Activated T-cell treated with anti-CD3 and anti-CD28 coated beads, Interleukin-2, amount 50 U/mL, for 4 hours (primary cell): ENCODE results near the gene UGT1A6. TPM values are rescaled to one million over a fixed set of nuclear protein-coding genes. Genes with fewer than 3 reads are reported as not detected.

Experiments
- ATAC-seq, 2 donors: fragments of 200-7000 bp; cut with Tn5 transposase; one replicate each; pipeline ENCODE4 v1.10.0; 2021
- DNase-seq: peaks from one replicate; pipeline ENCODE4 v3.0.0-alpha.2; 2020
- H3K27me3 Mint-ChIP-seq: one replicate; pipeline ENCODE4 v1.8.0; 2021; ENCODE audit warnings: low read depth, mixed read lengths
- H3K36me3 Mint-ChIP-seq: one replicate; pipeline ENCODE4 v1.8.0; 2022; ENCODE audit warnings: mixed read lengths; ENCODE audit not compliant: insufficient read depth
- H3K4me1 Mint-ChIP-seq: one replicate; pipeline ENCODE4 v1.8.0; 2021; ENCODE audit warnings: low read depth, mixed read lengths
- H3K4me3 Mint-ChIP-seq: one replicate; pipeline ENCODE4 v1.8.0; 2021; ENCODE audit warnings: mild to moderate bottlenecking, moderate library complexity, mixed read lengths
- H3K9me3 Mint-ChIP-seq: one replicate; pipeline ENCODE4 v1.8.0; 2021; ENCODE audit warnings: mixed read lengths
- total RNA-seq, 3 donors: library from RNA; stranded (reverse); gene quantifications; one replicate each; pipeline ENCODE4 v1.2.1, GENCODE V29; 2021

Gene UGT1A6
- total RNA-seq, 3 donors from 2014 or later, result 0.24 TPM; not detected in 2

DNA sequence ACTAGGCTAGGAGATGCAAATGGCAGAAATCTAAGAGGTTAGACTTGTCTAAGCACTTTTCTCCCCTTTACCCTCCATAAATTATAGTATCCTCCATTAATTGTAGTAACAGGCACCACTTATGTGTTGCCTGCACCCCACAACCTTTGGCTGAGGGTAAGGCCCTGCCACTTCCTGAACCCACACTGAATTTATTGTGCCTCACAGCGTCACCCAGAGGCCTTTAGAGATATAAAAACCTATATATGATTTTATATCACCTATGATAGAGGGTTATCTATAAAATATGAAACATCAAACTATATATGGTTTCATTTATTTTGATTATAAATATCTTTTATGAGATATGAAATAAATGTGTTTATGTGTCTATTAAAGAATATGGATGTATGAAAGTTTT is 18.4 kb upstream of the UGT1A6 start:
- H3K9me3 Mint-ChIP-seq, result no peaks in the 10 kb centered on the region
- no peak for ATAC-seq
- peaks cover 34% of the 10 kb centered on the region for H3K27me3 Mint-ChIP-seq
- no peaks in the 10 kb centered on the region for H3K36me3 Mint-ChIP-seq
- no peak for DNase-seq
- no peak overlapping the region for H3K4me3 Mint-ChIP-seq
- no peaks in the 10 kb centered on the region for H3K4me1 Mint-ChIP-seq

DNA sequence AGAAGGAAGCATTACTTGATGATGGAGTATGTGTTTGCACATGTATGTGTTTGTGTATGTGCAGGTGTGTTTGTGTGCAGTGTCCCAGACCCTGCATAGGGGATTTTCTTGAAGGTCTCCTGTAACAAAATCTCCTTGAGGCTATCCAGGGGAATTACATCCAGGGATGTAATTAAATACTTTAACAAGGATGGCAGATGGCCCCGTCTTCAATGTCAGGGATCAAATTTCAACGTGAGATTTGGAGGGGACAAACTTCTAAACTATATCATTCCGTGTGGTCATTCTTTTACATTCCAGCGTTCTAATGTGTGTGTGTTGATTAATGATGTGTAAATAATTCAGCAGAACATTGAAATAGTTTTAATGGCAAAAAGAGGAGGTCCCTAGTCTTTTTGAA is 17.7 kb upstream of the UGT1A6 start:
- ATAC-seq, result no peak
- no peak overlapping the region for H3K4me3 Mint-ChIP-seq

DNA sequence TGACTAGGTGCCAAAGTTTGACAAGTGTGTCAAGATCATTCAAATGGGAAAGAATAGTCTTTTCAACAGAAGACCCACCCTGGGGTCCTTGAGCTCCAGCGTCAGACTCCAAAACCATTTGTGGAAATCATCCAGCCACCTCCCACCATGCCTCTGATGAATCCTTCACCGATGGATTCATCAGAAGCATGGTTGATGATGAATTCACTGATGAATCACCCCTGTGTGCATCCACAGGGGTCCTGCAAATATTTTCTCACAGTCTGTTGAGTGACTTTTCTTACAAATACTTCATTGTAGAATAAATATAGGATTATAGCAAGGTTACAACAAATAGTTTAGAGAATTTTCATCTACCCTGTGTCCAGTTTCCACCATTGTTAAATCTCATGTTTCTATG is 16.6 kb upstream of the UGT1A6 start:
- Mint-ChIP-seq H3K4me1 (no peaks in the 10 kb centered on the region), H3K4me3 (no peak overlapping the region), H3K36me3 (no peaks in the 10 kb centered on the region), H3K9me3 (no peaks in the 10 kb centered on the region), H3K27me3 (peaks cover 27% of the 10 kb centered on the region)
- no peak for ATAC-seq
- DNase-seq, result no peak

More for the DNA sequence above, 17.7 kb upstream of the UGT1A6 start:
- H3K4me1 Mint-ChIP-seq, result no peaks in the 10 kb centered on the region
- H3K36me3 Mint-ChIP-seq, result no peaks in the 10 kb centered on the region
- DNase-seq, result no peak
- no peaks in the 10 kb centered on the region for H3K9me3 Mint-ChIP-seq
- peaks cover 37% of the 10 kb centered on the region for H3K27me3 Mint-ChIP-seq

DNA sequence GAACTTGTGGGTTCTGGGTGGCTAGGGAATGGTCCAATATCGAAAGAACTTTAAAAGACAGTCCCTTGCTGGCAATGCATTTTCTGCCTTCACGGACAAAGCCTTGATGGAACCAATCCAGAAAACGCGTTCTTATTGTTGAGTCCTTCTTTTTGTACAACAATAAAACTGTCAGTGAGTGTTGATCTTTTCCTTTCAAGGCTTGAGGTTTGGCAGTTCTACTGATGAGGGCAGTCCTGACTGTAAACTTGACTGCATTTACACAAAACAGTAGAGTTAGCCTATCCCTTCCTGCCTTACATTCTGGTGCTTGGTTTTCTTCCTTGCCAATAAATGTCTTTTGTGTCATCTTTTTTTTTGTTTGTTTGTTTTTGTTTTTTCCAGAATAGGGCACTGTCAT is 13.5 kb upstream of the UGT1A6 start:
- Mint-ChIP-seq H3K36me3 (no peaks in the 10 kb centered on the region), H3K9me3 (no peaks in the 10 kb centered on the region), H3K4me1 (no peaks in the 10 kb centered on the region), H3K27me3 (peaks cover 17% of the 10 kb centered on the region), H3K4me3 (no peak overlapping the region)
- DNase-seq, result no peak
- no peak for ATAC-seq

DNA sequence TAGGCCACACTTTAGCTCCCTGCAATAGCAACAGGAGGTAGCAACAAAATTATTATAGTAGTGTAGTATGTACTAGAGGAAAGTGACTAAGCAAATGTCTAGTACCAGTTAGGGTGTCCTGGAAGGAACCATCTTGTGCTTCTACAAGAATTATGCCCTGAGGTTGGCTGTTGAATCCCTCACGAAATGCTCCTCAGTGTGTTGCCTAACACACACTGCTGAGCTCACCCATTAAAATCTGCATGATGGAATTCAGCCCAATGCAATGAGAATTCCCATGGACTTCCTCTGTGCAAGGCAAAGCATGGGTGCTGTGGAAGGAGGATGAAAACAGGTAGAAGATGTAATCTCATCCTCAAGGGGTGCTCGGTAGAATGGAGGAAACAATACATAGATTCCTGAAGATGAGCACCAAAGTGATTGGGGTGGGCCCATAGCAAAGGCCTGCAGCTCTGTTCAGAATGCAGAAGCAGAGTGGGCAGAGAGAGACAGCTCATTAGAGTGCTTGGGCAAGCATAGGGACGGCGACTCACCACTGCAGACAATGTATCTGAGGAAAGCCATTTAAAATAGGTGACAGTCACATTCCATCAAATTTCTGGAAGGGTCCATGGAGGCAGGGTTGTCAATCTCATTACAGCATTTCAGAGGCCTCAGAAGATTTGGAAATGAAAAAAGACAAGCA is 12.2 kb upstream of the UGT1A6 start:
- Mint-ChIP-seq H3K36me3 (no peaks in the 10 kb centered on the region), H3K4me3 (no peak overlapping the region), H3K27me3 (peaks cover 11% of the 10 kb centered on the region), H3K4me1 (no peaks in the 10 kb centered on the region), H3K9me3 (no peaks in the 10 kb centered on the region)
- DNase-seq, result no peak
- no peak for ATAC-seq

DNA sequence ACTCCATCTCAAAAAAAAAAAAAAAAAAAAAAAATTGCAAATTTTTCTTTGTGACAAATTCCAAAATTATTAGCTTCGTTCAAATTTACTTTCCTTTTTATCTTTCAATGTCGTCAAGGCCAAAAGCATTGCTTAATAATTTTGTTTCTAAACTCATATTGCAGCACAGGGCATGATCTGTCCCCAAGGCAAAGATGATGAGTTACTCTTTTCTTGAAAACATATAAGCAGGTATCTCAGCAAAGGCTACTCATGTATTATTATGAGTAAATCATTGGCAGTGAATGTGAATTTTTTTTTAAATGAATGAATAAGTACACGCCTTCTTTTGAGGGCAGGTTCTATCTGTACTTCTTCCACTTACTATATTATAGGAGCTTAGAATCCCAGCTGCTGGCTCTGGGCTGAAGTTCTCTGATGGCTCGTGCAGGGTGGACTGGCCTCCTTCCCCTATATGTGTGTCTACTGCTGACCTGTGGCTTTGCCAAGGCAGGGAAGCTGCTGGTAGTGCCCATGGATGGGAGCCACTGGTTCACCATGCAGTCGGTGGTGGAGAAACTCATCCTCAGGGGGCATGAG is 11.1 kb upstream of the UGT1A6 start, which contains the start of gene UGT1A7:
TSS of gene UGT1A7 (plus strand) at position 381 of the 579 bp plus-strand sequence. CDS start at position 418, 37 bp downstream.
- no peaks in the 10 kb centered on the region for H3K9me3 Mint-ChIP-seq
- peaks cover 10% of the 10 kb centered on the region for H3K27me3 Mint-ChIP-seq
- no peaks in the 10 kb centered on the region for H3K36me3 Mint-ChIP-seq
- H3K4me1 Mint-ChIP-seq, result no peaks in the 10 kb centered on the region
- DNase-seq (no peak), ATAC-seq (no peak)
- H3K4me3 Mint-ChIP-seq, result no peak within 1 kb of the TSS

DNA sequence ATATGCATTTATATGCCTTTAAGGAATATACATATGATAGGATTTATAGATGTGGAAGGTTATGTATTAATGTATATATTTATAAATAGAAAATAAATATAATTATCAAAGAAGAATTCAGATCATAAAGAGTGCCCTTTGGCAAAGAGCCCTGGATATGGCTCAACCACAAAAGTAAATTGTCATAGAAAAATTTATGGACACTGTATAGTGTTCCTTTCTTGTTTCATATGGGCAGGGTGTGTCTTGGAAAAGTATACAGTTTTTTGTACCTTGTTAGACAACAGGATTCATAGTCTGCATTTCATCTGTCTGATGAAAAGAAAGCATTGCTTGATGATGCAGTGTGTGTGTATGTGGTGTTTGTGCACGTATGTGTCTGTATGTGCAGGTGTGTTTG is 8.1 kb upstream of the UGT1A6 start:
- Mint-ChIP-seq H3K36me3 (no peaks in the 10 kb centered on the region), H3K9me3 (no peaks in the 10 kb centered on the region), H3K4me1 (no peaks in the 10 kb centered on the region), H3K27me3 (peaks cover 12% of the 10 kb centered on the region), H3K4me3 (no peak overlapping the region)
- ATAC-seq, result no peak
- DNase-seq, result no peak

DNA sequence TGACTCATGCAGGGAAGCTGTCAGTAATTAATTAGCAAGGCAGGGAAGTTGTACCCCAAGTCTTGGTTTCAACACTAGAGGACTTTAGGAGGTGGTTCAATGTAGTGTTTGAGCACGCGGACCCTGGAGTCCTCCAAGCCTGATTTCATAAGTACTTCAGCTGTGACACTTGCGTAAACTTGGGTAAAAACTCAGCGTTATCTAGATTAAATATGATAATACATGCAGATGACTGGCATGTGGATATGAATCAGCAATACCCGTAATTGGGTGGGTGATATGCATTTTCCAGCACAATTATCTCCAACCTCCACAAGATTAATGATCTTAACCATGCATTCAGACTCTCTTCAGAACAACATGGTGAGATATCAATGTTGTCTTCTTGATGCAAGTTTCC is 5.8 kb upstream of the UGT1A6 start:
- H3K36me3 Mint-ChIP-seq, result no peaks in the 10 kb centered on the region
- H3K9me3 Mint-ChIP-seq, result no peaks in the 10 kb centered on the region
- peaks cover 9% of the 10 kb centered on the region for H3K27me3 Mint-ChIP-seq
- H3K4me1 Mint-ChIP-seq, result no peaks in the 10 kb centered on the region
- no peak for DNase-seq
- no peak overlapping the region for H3K4me3 Mint-ChIP-seq
- no peak for ATAC-seq

DNA sequence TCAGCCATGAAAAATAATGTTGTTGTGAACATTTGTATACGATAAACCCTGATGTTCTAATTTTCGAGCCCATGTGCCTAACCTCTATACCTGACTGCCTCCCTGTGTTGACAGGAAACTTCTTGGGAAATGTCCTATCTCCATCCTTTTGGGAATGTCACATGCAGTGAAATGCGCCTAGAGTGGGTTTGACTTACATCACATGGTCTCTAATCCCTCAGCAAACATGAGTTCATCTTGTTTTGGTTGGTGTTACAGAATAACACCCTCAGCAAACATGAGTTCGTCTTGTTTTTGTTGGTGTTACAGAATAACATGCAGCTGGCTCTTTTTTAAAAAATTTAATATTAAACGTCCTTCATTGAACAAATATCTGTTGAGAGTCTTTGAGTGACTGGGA is 4.3 kb upstream of the UGT1A6 start:
- Mint-ChIP-seq H3K27me3 (peaks cover 12% of the 10 kb centered on the region), H3K4me3 (no peak overlapping the region), H3K9me3 (no peaks in the 10 kb centered on the region), H3K36me3 (no peaks in the 10 kb centered on the region), H3K4me1 (no peaks in the 10 kb centered on the region)
- ATAC-seq, result no peak
- no peak for DNase-seq

DNA sequence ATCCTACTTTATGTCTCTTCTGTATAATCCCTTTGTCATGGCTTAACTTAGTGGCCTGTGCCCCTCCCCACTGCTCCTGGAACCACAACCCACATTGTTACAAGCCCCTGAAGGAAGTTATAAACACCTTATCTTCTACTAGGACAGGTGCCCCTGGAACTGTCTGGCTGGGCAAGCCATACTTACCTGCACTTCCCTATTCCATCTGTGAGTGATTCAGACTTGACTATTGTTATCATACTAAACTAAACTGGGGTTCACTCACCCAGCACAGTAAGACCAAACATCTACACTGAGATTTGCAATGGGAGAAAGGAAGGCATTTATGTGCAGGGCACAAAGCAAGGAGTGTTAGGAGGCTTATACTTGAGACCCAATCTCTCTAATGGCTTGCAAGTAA is 3.7 kb upstream of the UGT1A6 start:
- DNase-seq, result no peak
- no peaks in the 10 kb centered on the region for H3K4me1 Mint-ChIP-seq
- no peak for ATAC-seq
- H3K27me3 Mint-ChIP-seq, result peaks cover 12% of the 10 kb centered on the region
- H3K4me3 Mint-ChIP-seq, result no peak overlapping the region
- H3K36me3 Mint-ChIP-seq, result no peaks in the 10 kb centered on the region
- H3K9me3 Mint-ChIP-seq, result no peaks in the 10 kb centered on the region

DNA sequence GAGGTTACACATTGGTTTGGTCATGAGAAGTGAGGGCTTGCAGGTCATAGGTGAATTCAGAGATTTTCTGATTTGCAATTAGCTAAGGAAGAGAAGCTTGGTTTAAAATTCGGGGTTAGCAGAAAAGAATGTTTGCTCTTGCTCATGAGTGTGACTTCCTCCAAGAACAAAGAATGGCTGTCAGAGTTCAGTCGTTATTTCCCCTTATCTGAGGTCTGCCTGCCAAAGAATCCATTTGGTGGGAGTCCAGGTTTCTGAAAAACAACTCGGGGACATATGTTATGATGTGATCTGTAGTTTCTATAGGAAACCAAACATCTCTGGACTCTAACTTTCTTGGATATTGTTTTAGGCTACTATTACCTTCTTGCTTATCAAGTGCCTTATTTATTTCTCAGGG is 3.2 kb upstream of the UGT1A6 start:
- DNase-seq (no peak), ATAC-seq (no peak)
- no peak overlapping the region for H3K4me3 Mint-ChIP-seq
- no peaks in the 10 kb centered on the region for H3K4me1 Mint-ChIP-seq
- no peaks in the 10 kb centered on the region for H3K9me3 Mint-ChIP-seq
- H3K36me3 Mint-ChIP-seq, result no peaks in the 10 kb centered on the region
- H3K27me3 Mint-ChIP-seq, result peaks cover 12% of the 10 kb centered on the region

DNA sequence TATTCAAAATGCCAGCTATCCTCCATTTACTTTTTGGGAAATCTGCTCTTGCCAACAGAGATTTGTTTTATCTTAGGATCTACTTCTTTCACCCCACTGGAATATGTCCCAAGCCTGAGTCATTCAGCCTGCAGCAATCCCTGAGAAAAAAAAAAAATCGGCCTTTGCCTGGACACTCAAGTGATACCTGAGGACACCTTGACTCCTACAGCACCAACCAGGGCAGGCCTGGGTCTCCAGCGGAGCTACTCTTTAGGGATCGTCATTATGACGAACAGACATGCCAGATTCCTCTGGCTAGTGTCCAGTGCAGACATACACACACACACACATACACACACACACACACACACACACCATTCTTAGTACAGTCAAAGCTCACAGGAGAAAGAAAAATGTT is 2.2 kb upstream of the UGT1A6 start:
- Mint-ChIP-seq H3K36me3 (no peaks in the 10 kb centered on the region), H3K27me3 (peaks cover 12% of the 10 kb centered on the region), H3K4me1 (no peaks in the 10 kb centered on the region), H3K4me3 (no peak overlapping the region), H3K9me3 (no peaks in the 10 kb centered on the region)
- ATAC-seq (no peak), DNase-seq (no peak)

DNA sequence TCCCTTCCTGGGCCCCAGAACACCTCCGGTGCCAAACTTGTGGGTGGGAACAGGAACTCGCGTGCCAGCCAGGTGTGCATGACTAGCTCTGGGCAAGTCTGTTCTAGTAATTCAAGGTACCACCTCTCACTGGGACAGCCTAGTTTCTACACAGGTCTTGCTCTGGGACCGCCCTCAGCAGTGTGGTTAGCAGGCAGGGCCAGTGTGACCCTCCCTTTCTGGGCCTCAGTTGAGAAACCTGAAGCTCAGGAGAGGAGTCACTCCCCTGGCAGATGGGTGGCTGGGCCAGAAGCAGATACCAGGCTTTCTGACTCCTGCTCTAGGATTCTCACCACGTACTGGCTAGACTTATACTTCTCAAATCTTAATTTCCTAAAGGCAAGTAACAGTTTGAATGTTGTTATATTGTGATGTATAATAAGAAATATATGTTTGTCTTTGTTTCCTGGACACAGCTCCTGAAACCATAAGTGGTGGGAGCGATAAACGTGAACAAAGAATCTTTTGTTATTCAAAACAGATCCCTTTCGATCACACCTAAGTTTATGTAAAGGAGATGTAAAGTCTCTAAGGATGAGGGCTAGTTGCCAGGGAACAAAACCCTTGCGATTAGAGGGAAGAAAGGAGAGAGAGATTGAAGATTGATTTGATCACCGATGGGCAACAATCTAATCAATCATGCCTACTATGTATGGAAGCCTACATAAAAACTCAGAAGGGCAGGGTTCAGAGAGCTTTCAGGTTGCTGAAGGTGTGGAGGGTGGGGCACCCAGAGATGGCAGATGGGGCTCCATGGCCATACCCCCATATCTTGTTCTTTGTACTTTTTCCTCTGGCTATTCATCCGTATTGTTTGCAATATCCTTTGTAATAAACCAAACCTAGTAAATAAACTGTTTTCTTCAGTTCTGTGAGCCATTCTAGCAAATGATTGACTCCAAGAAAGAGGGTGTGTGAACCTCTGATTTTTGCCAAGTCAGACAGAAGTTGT is 952 bp upstream of the UGT1A6 start:
- Mint-ChIP-seq H3K4me3 (no peak overlapping the region), H3K36me3 (no peaks in the 10 kb centered on the region), H3K9me3 (no peaks in the 10 kb centered on the region), H3K27me3 (peaks cover 7% of the 10 kb centered on the region), H3K4me1 (no peaks in the 10 kb centered on the region)
- ATAC-seq, result no peak
- DNase-seq, result no peak

DNA sequence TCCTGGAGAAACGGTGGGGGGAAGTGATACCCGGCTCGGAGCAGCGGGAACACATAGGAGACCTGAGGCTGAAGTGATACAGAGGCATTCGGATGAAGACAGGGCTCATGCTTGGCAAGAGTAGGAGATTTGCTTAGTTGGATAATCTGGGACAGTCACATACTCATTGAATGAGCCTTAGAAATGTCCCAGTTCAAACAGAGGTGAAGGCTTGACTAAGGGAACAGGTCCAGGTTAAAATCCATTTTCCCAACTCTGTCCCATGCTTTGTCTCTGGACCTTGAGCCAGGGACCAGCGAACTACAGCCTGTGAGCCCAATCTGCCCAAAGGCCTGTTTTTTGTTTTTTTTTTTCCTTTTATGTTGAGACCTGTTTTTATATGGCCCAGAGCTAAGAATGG is 1.3 kb downstream of the UGT1A6 start:
- no peaks in the 10 kb centered on the region for H3K36me3 Mint-ChIP-seq

More for the DNA sequence above, 1.3 kb downstream of the UGT1A6 start:
- H3K4me1 Mint-ChIP-seq, result no peaks in the 10 kb centered on the region
- DNase-seq (no peak), ATAC-seq (no peak)
- peaks cover 9% of the 10 kb centered on the region for H3K27me3 Mint-ChIP-seq
- H3K9me3 Mint-ChIP-seq, result no peaks in the 10 kb centered on the region
- no peak overlapping the region for H3K4me3 Mint-ChIP-seq
